Colonic mucosa (tissue), 4 donors: ENCODE measurements around the gene TOMM7. TPM values are rescaled to one million over a fixed set of nuclear protein-coding genes. Genes with fewer than 3 reads are reported as not detected.
"Not testable (repeated sequence)": the region's sequence is repeated elsewhere in the genome, so short reads cannot be mapped to it uniquely, and the experiment has no call there.

Experiments used
- DNase-seq: peaks from one replicate; pipeline ENCODE4 v3.0.0-alpha.2; 2020
- H3K27ac ChIP-seq: fragments of 200-600 bp; one replicate; pipeline ENCODE4 v1.8.0; 2021
- H3K27me3 ChIP-seq: fragments of 200-600 bp; one replicate; pipeline ENCODE4 v1.8.0; 2021
- H3K36me3 ChIP-seq: fragments of 200-600 bp; one replicate; pipeline ENCODE4 v1.8.0; 2021
- H3K4me1 ChIP-seq: fragments of 200-600 bp; one replicate; pipeline ENCODE4 v1.8.0; 2021; ENCODE audit warnings: mild to moderate bottlenecking
- H3K4me3 ChIP-seq: fragments of 200-600 bp; one replicate; pipeline ENCODE4 v1.8.0; 2021
- H3K9ac ChIP-seq, 2 donors: one replicate each; pipeline ENCODE4 v1.7.0; 2013; ENCODE audit warnings: control low read depth in 2 of 2, low read depth in 2 of 2, low read length in 2 of 2
- H3K9me3 ChIP-seq: fragments of 200-600 bp; one replicate; pipeline ENCODE4 v1.8.0; 2021
- intact Hi-C: fragments of 100-400 bp; cut with DNase I; formaldehyde crosslinking; loops from one replicate; pipeline ENCODE4 v1.14.1; 2022
- total RNA-seq, 2 donors: library from RNA; stranded (reverse); fragmentation: NEBNext Ultra II Directional in 1 of 2; extraction: Animal tissue kit (Norgen Biotek cat#: 25700) in 1 of 2; gene quantifications; one replicate each; pipeline ENCODE4 v1.2.1, GENCODE V29; 2021
- TF ChIP-seq, protein P1 (sequence below): fragments of 200-600 bp; IDR thresholded peaks from one replicate; pipeline ENCODE4 v1.8.0; 2022; ENCODE audit warnings: antibody characterized with exemption, mild to moderate bottlenecking
- donor health status: healthy.
- donor health status: DM: no; HTN: no; CAD: no.
- donor health status: DM: no; HTN: no; CAD: no.

The TOMM7 gene
- total RNA-seq, 2 donors from 2014 or later, result 235 to 288 TPM

DNA sequence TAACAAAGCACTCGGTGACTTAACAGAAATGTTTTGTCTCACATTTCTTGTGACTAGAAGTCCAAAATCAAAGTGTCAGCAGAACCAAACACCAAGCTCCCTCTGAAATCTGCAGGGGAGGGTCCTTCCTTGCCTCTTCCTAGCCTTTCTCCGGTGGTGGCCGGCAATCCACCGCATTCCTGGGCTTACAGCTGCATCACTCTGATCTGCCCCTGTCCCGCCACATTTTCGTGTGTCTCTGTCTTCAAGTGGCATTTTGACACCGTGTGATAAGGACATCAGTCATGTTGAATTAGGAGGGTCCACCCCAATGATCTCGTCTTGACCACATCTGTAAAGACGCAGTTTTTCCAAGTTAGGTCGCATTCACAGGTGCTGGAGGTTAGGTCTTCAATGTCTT lies 30.5 kb upstream of the TOMM7 start:
- H3K27me3 ChIP-seq, result no peaks in the 10 kb centered on the region
- H3K4me1 ChIP-seq, result peaks cover 3% of the 10 kb centered on the region
- DNase-seq, result no peak
- no peaks in the 10 kb centered on the region for H3K9me3 ChIP-seq
- H3K36me3 ChIP-seq, result no peaks in the 10 kb centered on the region
- H3K9ac ChIP-seq, result no peak overlapping the region
- TF ChIP-seq, protein P1, sequence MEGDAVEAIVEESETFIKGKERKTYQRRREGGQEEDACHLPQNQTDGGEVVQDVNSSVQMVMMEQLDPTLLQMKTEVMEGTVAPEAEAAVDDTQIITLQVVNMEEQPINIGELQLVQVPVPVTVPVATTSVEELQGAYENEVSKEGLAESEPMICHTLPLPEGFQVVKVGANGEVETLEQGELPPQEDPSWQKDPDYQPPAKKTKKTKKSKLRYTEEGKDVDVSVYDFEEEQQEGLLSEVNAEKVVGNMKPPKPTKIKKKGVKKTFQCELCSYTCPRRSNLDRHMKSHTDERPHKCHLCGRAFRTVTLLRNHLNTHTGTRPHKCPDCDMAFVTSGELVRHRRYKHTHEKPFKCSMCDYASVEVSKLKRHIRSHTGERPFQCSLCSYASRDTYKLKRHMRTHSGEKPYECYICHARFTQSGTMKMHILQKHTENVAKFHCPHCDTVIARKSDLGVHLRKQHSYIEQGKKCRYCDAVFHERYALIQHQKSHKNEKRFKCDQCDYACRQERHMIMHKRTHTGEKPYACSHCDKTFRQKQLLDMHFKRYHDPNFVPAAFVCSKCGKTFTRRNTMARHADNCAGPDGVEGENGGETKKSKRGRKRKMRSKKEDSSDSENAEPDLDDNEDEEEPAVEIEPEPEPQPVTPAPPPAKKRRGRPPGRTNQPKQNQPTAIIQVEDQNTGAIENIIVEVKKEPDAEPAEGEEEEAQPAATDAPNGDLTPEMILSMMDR, result no peak
- no peak overlapping the region for H3K4me3 ChIP-seq
- H3K27ac ChIP-seq, result no peak overlapping the region
- intact Hi-C loops, result loop anchor here (10.0 kb wide), 1 partner anchor 202 kb away; no protein-coding TSS in a partner anchor

DNA sequence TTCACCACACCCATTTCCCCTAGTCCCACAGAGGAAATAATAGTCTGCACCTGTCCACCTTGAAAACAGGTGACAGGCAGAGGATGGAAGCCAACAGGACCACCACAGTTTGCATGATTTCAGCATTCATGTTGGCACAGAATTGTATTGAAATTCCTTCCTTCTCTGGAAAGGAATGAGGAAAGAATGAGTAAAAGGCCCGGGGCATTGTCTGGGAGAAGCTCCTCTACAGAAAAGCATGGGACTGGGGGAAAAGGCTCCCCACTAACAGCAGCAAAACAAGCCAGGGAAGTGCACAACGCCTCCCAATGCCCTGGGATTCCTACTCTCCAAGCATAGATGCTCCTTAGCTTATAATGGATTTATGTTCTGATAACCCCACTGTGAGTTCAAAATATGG lies 28.5 kb upstream of the TOMM7 start:
- TF ChIP-seq, protein P1, result no peak
- intact Hi-C loops, result loop anchor here (10.0 kb wide), 1 partner anchor 204 kb away; no protein-coding TSS in a partner anchor
- H3K9me3 ChIP-seq, result no peaks in the 10 kb centered on the region
- no peak overlapping the region for H3K4me3 ChIP-seq
- H3K36me3 ChIP-seq, result no peaks in the 10 kb centered on the region
- peaks cover 3% of the 10 kb centered on the region for H3K4me1 ChIP-seq
- no peaks in the 10 kb centered on the region for H3K27me3 ChIP-seq
- H3K27ac ChIP-seq, result no peak overlapping the region
- DNase-seq, result no peak
- H3K9ac ChIP-seq, result no peak overlapping the region

DNA sequence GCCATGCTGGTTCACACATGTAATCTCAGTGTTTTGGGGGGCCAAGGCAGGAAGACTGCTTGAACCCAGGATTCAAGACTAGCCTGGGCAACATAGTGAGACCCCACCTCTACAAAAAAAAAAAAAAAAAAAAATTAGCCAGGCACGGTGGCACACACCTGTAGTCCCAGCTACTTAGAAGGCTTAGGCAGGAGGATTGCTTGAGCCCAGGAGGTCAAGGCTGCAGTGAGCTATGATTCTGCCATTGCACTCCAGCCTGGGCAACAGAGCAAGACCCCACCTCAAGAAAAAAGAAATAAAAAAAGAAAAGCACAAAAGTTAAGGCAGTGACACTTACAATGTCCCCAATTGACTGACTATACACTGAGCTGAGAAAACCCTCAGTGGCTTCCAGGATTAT lies 27.7 kb upstream of the TOMM7 start:
- not testable (repeated sequence) for H3K4me1 ChIP-seq, DNase-seq, H3K9ac ChIP-seq, H3K36me3 ChIP-seq, H3K4me3 ChIP-seq, H3K9me3 ChIP-seq, H3K27ac ChIP-seq, H3K27me3 ChIP-seq
- intact Hi-C loops, result loop anchor here (10.0 kb wide), 1 partner anchor 204 kb away; no protein-coding TSS in a partner anchor

DNA sequence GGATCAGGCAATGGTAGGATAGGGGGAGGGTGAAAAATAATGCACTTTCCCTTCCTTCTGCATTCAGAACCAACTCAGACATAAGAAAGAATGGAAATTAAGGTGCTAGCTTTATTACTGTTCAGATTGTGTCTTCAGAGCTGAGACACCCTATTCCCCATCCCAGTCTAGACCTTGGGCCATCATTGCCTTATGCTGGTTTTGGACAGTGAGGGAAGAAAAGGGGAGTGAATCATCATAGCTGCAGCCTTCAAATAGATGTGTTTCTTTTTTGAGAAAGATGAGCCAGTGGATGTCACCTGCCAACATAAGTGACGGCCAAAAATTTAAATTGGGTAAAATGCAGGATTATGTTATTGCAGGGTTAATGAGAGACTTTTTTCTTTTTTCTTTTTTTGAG lies 27.0 kb upstream of the TOMM7 start:
- H3K27me3 ChIP-seq, result no peaks in the 10 kb centered on the region
- no peak overlapping the region for H3K4me3 ChIP-seq
- H3K9ac ChIP-seq, result no peak overlapping the region
- H3K4me1 ChIP-seq, result no peaks in the 10 kb centered on the region
- intact Hi-C loops, result loop anchor here (10.0 kb wide), 1 partner anchor 205 kb away; no protein-coding TSS in a partner anchor
- TF ChIP-seq, protein P1, result no peak
- H3K9me3 ChIP-seq, result no peaks in the 10 kb centered on the region
- no peaks in the 10 kb centered on the region for H3K36me3 ChIP-seq
- DNase-seq, result no peak
- no peak overlapping the region for H3K27ac ChIP-seq

DNA sequence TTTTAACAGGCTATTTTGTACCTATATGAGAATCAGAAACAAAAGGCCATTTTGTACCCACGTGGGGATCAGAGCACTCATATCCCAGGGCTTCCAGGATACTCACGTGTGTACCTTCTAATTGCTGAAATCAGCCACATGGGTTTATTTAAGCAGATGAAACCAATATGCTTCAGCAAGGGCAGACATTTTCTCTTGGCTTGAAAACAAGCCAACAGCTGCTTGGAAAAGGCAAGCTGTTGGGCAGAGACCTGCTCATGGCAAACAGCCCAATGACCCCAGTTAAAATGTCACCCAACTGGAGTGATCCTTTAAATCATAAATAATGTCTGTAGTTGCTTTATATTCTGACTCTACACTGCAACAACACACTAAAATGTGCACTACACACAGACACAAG lies 26.5 kb upstream of the TOMM7 start:
- Histone ChIP-seq H3K36me3 (no peaks in the 10 kb centered on the region), H3K9me3 (no peaks in the 10 kb centered on the region), H3K4me1 (no peaks in the 10 kb centered on the region), H3K9ac (no peak overlapping the region), H3K4me3 (no peak overlapping the region), H3K27ac (no peak overlapping the region), H3K27me3 (no peaks in the 10 kb centered on the region)
- DNase-seq, result no peak
- intact Hi-C loops, result no loop called here
- TF ChIP-seq, protein P1, result no peak

DNA sequence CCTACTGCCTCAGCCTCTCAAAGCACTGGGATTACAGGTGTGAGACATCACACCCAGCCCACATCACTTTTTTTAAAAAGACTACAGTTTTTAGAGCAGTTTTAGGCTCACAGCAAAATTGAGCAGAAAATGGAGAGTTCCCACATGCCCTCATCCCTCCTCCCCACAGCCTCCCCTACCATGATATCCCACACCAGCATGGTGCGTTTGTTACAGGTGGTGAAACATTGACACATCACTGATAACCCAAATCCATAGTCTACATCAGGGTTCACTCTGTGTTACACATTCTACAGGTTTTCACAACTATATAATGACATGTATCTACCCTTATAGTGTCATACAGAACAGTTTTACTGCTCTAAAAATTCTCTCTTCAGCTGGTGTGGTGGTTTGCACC lies 24.3 kb upstream of the TOMM7 start:
- TF ChIP-seq, protein P1, result no peak
- H3K9me3 ChIP-seq, result no peaks in the 10 kb centered on the region
- no peak overlapping the region for H3K27ac ChIP-seq
- H3K9ac ChIP-seq, result no peak overlapping the region
- DNase-seq, result no peak
- H3K36me3 ChIP-seq, result no peaks in the 10 kb centered on the region
- H3K4me3 ChIP-seq, result no peak overlapping the region
- no peaks in the 10 kb centered on the region for H3K27me3 ChIP-seq
- no peaks in the 10 kb centered on the region for H3K4me1 ChIP-seq
- intact Hi-C loops, result no loop called here
